ENCODE results near the gene IFIT1. TPM values are rescaled to one million over a fixed set of nuclear protein-coding genes. Genes with fewer than 3 reads are reported as not detected.

The IFIT1 gene
- total and polyA plus RNA-seq, 9 of the 15 experiments (the other 6 are each of a cell fraction or from before 2014, with no cell fraction given) = 0.03 to 0.40 (median 0.18) TPM

DNA sequence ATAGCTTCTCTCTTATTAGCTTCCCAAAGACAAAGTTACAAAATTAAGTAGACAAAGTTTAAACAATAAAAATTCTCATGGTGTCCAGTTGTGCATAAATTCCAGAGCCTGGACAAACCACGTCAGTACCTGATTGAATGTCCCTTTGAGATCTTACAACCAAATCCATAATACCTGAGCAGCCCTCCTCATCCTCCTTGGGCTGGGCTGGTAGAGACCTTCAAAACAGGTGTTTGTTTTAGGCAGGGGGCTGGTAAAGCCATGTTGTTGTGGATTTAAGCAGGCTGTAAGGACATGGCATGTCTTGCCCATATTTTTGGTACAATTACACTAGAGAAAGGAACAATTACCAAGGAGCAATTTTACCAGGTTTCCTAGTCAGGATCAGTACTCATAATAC is 24.0 kb downstream of the IFIT1 start:
- BruUV-seq (replicated peaks) = no TSS peak
- no peak for FAIRE-seq
- no peak for ATAC-seq
- in situ Hi-C loops (cut with MboI) = no loop called here
- Histone ChIP-seq H3K9me1 (ENCODE audit: control insufficient read depth, insufficient read depth, low read length) (no peaks in the 10 kb centered on the region), H3K79me2 (ENCODE audit: control insufficient read depth, insufficient read depth, low read length) (no peaks in the 10 kb centered on the region), H3K4me3 (no peak overlapping the region), H3K9me3 (replicated peaks; ENCODE audit: control insufficient read depth, insufficient read depth, low read depth, low read length) (no peaks in the 10 kb centered on the region), H3K4me2 (ENCODE audit: insufficient read depth, low read length) (no peak overlapping the region), H3K27ac (ENCODE audit: extremely low read depth, low read depth, low read length) (no peak overlapping the region), H3K4me1 (replicated peaks in 1 of 2; ENCODE audit: control insufficient read depth in 2 of 2, insufficient read depth in 2 of 2, low read length in 2 of 2) (peaks cover 0 to 9% of the 10 kb centered on the region in 2 experiments; a peak in 2 of 5 replicates), H3K9ac (ENCODE audit: insufficient read depth in 1 of 2, low read depth in 2 of 2, low read length in 2 of 2) (no peak overlapping the region), H3K27me3 (ENCODE audit: control insufficient read depth in 2 of 2, insufficient read depth in 2 of 2, low read length in 2 of 2) (no peaks in the 10 kb centered on the region), H3K36me3 (ENCODE audit: control insufficient read depth, insufficient read depth, low read length) (no peaks in the 10 kb centered on the region), H2AFZ (ENCODE audit: low read depth, low read length) (no peak overlapping the region), H4K20me1 (replicated peaks; ENCODE audit: control insufficient read depth, insufficient read depth, low read length) (no peaks in the 10 kb centered on the region)
- POLR2A ChIA-PET = no interaction called here
- TF ChIP-seq PHB (CRISPR knock-in tag; IDR thresholded peaks at IDR 0.05) (no peak), CEBPB (tag; IDR thresholded peaks at IDR 0.05) (peak; percentile 21; the same call in 1 of the 2 replicates), RB1 (IDR thresholded peaks at IDR 0.05; ENCODE audit: low read depth) (no peak), MYC (IDR thresholded peaks at IDR 0.05; ENCODE audit: low read depth, low read length) (no peak), MYC (CRISPR knock-in tag; IDR thresholded peaks at IDR 0.05; ENCODE audit: borderline replicate concordance, low read depth) (no peak), SAP30 (IDR thresholded peaks at IDR 0.05; ENCODE audit: borderline replicate concordance, insufficient read depth, low read depth, low read length, poor library complexity, severe bottlenecking) (no peak), MYBL2 (IDR thresholded peaks at IDR 0.05; ENCODE audit: low read depth) (no peak), MYBL2 (CRISPR knock-in tag; IDR thresholded peaks at IDR 0.05; ENCODE audit: borderline replicate concordance) (no peak)
- no peak for DNase-seq (ENCODE audit: extremely low read depth in 1 of 4, low spot score in 3 of 4)
- CTCF ChIA-PET (ENCODE audit: low intra/inter-chr PET ratio) = no interaction called here
- intact Hi-C loops (cut with micrococcal nuclease) = no loop called here
- 44% methylated on average over 1 of the region's 1 CpG for WGBS (ENCODE audit: insufficient coverage, low coverage, missing lambda C conversion rate)
